Measurements from ENCODE around the gene RAF1. TPM values are rescaled to one million over a fixed set of nuclear protein-coding genes. Genes with fewer than 3 reads are reported as not detected.

The RAF1 gene
- total RNA-seq, 1 experiment from 2014 or later, result 68.8 TPM

DNA sequence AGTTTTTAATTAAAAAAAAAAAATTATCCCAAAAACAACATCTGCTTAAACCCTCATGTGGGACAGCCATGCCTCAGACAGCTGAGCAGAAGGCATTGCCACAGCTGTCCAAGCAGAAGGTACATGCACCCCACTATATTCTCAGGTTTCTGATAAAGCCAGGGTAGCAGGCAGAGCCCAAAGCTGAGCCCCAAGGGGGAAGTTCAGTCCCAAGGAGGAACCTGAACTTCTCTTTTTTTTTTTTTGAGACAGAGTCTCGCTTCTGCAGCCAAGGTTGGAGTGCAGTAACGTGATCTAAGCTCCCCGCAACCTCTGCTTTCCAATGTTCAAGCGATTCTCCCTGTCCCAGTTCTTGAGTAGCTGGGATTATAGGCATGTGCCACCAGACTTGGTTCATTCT lies 73.8 kb downstream of the RAF1 start:
- no peak overlapping the region for H3K27ac ChIP-seq (ENCODE audit: low read length)
- H3K4me3 ChIP-seq (ENCODE audit: low read depth in 2 of 2, low read length in 2 of 2), result no peak overlapping the region
- POLR2A ChIA-PET, result interaction anchor here (0.7 kb wide), 1 partner anchor 22 kb away, joined by 3 read pairs; no protein-coding TSS in a partner anchor
- H3K9me3 ChIP-seq (ENCODE audit: control insufficient read depth, insufficient read depth, low read depth, low read length), result no peaks in the 10 kb centered on the region
- BruUV-seq (replicated peaks), result no TSS peak
- H3K4me1 ChIP-seq (ENCODE audit: control insufficient read depth, insufficient read depth, low read length), result no peaks in the 10 kb centered on the region
- in situ Hi-C loops (cut with HindIII; ENCODE audit: low pct_unique_long_range_greater_than_20kb, low sequenced_read_pairs) (no loop called here), intact Hi-C loops (cut with micrococcal nuclease; ENCODE audit: unreplicated experiment) (no loop called here)
- H3K27me3 ChIP-seq (ENCODE audit: control insufficient read depth, insufficient read depth, low read length), result no peaks in the 10 kb centered on the region
- ATAC-seq, result no peak
- peaks cover 5% of the 10 kb centered on the region for H3K36me3 ChIP-seq (ENCODE audit: control insufficient read depth, insufficient read depth, low read length)
- TF ChIP-seq, protein P1, sequence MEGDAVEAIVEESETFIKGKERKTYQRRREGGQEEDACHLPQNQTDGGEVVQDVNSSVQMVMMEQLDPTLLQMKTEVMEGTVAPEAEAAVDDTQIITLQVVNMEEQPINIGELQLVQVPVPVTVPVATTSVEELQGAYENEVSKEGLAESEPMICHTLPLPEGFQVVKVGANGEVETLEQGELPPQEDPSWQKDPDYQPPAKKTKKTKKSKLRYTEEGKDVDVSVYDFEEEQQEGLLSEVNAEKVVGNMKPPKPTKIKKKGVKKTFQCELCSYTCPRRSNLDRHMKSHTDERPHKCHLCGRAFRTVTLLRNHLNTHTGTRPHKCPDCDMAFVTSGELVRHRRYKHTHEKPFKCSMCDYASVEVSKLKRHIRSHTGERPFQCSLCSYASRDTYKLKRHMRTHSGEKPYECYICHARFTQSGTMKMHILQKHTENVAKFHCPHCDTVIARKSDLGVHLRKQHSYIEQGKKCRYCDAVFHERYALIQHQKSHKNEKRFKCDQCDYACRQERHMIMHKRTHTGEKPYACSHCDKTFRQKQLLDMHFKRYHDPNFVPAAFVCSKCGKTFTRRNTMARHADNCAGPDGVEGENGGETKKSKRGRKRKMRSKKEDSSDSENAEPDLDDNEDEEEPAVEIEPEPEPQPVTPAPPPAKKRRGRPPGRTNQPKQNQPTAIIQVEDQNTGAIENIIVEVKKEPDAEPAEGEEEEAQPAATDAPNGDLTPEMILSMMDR (IDR thresholded peaks at IDR 0.05), result no peak
- no peak for TF ChIP-seq TCF7L2 (IDR thresholded peaks at IDR 0.05; ENCODE audit: low read depth, low read length)
- TF ChIP-seq POLR2AphosphoS5 (IDR thresholded peaks at IDR 0.05; ENCODE audit: low read depth, low read length), result no peak
- TF ChIP-seq, protein P2, sequence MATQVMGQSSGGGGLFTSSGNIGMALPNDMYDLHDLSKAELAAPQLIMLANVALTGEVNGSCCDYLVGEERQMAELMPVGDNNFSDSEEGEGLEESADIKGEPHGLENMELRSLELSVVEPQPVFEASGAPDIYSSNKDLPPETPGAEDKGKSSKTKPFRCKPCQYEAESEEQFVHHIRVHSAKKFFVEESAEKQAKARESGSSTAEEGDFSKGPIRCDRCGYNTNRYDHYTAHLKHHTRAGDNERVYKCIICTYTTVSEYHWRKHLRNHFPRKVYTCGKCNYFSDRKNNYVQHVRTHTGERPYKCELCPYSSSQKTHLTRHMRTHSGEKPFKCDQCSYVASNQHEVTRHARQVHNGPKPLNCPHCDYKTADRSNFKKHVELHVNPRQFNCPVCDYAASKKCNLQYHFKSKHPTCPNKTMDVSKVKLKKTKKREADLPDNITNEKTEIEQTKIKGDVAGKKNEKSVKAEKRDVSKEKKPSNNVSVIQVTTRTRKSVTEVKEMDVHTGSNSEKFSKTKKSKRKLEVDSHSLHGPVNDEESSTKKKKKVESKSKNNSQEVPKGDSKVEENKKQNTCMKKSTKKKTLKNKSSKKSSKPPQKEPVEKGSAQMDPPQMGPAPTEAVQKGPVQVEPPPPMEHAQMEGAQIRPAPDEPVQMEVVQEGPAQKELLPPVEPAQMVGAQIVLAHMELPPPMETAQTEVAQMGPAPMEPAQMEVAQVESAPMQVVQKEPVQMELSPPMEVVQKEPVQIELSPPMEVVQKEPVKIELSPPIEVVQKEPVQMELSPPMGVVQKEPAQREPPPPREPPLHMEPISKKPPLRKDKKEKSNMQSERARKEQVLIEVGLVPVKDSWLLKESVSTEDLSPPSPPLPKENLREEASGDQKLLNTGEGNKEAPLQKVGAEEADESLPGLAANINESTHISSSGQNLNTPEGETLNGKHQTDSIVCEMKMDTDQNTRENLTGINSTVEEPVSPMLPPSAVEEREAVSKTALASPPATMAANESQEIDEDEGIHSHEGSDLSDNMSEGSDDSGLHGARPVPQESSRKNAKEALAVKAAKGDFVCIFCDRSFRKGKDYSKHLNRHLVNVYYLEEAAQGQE (IDR thresholded peaks at IDR 0.05; ENCODE audit: insufficient read depth in 1 of 2, low read depth in 2 of 2, low read length in 1 of 2), result no peak
- TF ChIP-seq SIN3A (IDR thresholded peaks at IDR 0.05; ENCODE audit: borderline replicate concordance, insufficient read depth, low read depth, low read length), result no peak
- no peak for DNase-seq (ENCODE audit: low read depth, low spot score)
- CTCF ChIA-PET, result no interaction called here

DNA sequence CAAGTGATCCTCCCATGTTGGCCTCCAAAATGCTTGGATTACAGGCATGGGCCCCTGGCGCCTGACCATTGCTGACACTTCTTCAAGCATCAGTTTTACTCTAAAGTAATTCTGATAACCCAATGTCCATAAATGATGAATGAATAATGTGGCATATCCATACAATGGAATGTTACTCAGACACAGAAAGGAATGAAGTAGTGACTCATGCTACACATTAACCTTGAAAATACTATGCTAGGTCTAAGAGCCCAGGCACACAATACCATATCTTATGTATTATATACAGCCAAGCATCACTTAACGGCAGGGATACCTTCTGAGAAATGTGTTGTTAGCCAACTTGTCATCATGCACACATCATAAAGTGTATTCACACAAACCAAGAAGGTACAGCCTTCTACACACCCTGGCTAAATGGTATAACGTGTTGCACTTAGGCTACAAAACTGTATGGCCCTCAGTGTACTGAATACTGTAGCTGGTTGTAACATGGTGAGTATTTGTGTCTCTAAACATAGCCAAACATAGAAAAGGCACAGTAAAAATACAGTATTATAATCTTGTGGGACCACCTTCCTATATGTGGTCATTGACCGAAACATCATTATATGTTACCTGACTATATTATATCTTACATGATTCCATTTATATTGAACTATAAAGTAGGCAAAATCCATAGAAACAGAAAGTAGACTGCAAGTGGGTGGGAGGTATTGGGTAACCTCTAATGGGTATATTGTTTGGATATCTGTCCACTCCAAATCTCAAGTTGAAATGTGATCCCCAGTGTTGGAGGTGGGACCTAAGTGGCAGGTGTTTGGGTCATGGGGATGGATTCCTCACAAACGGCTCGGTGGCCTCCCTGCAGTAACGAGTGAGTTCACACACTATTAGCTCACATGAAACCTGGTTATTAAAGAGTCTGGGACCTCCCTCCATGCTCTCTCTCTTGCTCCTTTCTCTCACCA lies 75.6 kb downstream of the RAF1 start:
- TF ChIP-seq SIN3A (IDR thresholded peaks at IDR 0.05; ENCODE audit: borderline replicate concordance, insufficient read depth, low read depth, low read length) (no peak), POLR2AphosphoS5 (IDR thresholded peaks at IDR 0.05; ENCODE audit: low read depth, low read length) (no peak), TCF7L2 (IDR thresholded peaks at IDR 0.05; ENCODE audit: low read depth, low read length) (no peak)
- TF ChIP-seq, protein P1 (IDR thresholded peaks at IDR 0.05), result no peak
- TF ChIP-seq, protein P2 (IDR thresholded peaks at IDR 0.05; ENCODE audit: insufficient read depth in 1 of 2, low read depth in 2 of 2, low read length in 1 of 2), result no peak
- DNase-seq (ENCODE audit: low read depth, low spot score) (no peak), ATAC-seq (no peak)
- Histone ChIP-seq H3K4me1 (ENCODE audit: control insufficient read depth, insufficient read depth, low read length) (no peaks in the 10 kb centered on the region), H3K4me3 (ENCODE audit: low read depth in 2 of 2, low read length in 2 of 2) (no peak overlapping the region), H3K27ac (ENCODE audit: low read length) (no peak overlapping the region), H3K27me3 (ENCODE audit: control insufficient read depth, insufficient read depth, low read length) (no peaks in the 10 kb centered on the region), H3K36me3 (ENCODE audit: control insufficient read depth, insufficient read depth, low read length) (peaks cover 10% of the 10 kb centered on the region), H3K9me3 (ENCODE audit: control insufficient read depth, insufficient read depth, low read depth, low read length) (no peaks in the 10 kb centered on the region)
- ChIA-PET POLR2A (no interaction called here), CTCF (no interaction called here)
- intact Hi-C loops (cut with micrococcal nuclease; ENCODE audit: unreplicated experiment) (no loop called here), in situ Hi-C loops (cut with HindIII; ENCODE audit: low pct_unique_long_range_greater_than_20kb, low sequenced_read_pairs) (no loop called here)
- BruUV-seq (replicated peaks), result no TSS peak
